M059J (cell line): Measurements from ENCODE around the gene RNASEL. TPM values are rescaled to one million over a fixed set of nuclear protein-coding genes. Genes with fewer than 3 reads are reported as not detected.

Experiments
- DNase-seq: peaks from one replicate; pipeline ENCODE4 v3.0.0-alpha.2; 2012; ENCODE audit warnings: low read depth
- total RNA-seq: library from RNA; depleted of rRNA; stranded (reverse); fragments of >200 nt; shearing (Covaris generic); gene quantifications from 2 replicates; pipeline ENCODE4 v1.2.3, GENCODE V29; 2014

The RNASEL gene
- total RNA-seq, 1 experiment from 2014 or later = 12.5 TPM

- no peak for DNase-seq
These were observed 32.0 kb upstream of the RNASEL start for GRCh38 chr1:182620924-182621585.

GRCh38 chr1:182617734-182618351, 28.8 kb upstream of the RNASEL start:
- DNase-seq = peak; percentile 36

- no peak for DNase-seq
These were observed 28.0 kb upstream of the RNASEL start for GRCh38 chr1:182617014-182617429.

- peak; percentile 42 for DNase-seq
These were observed 27.3 kb upstream of the RNASEL start for GRCh38 chr1:182616130-182617013.

- DNase-seq = peak; percentile 42
These were observed 26.5 kb upstream of the RNASEL start for GRCh38 chr1:182615468-182616129.

GRCh38 chr1:182614796-182615454, 25.9 kb upstream of the RNASEL start:
- peak; percentile 86 for DNase-seq

- no peak for DNase-seq
These were observed 22.7 kb upstream of the RNASEL start for GRCh38 chr1:182611787-182612186.

GRCh38 chr1:182611326-182611725, 22.3 kb upstream of the RNASEL start:
- no peak for DNase-seq

GRCh38 chr1:182610606-182611194, 21.6 kb upstream of the RNASEL start:
- DNase-seq = no peak

GRCh38 chr1:182608845-182609610, 20.0 kb upstream of the RNASEL start:
- peak; percentile 49 for DNase-seq

GRCh38 chr1:182608236-182608635, 19.2 kb upstream of the RNASEL start:
- no peak for DNase-seq

- no peak for DNase-seq
These were observed 18.5 kb upstream of the RNASEL start for GRCh38 chr1:182607566-182607965.

GRCh38 chr1:182604175-182605164, 15.4 kb upstream of the RNASEL start, which contains the start of gene RGS16:
Gene RGS16 (minus strand): TSS chr1:182604389. CDS start chr1:182604259, 130 bp downstream.
- peak; percentile 62 for DNase-seq

GRCh38 chr1:182603646-182604174, 14.7 kb upstream of the RNASEL start:
- DNase-seq = no peak

- DNase-seq = no peak
These were observed 14.0 kb upstream of the RNASEL start for GRCh38 chr1:182602935-182603645.

- DNase-seq = no peak
These were observed 12.9 kb upstream of the RNASEL start for GRCh38 chr1:182601913-182602312.

GRCh38 chr1:182601416-182601786, 12.3 kb upstream of the RNASEL start:
- DNase-seq = peak; percentile 76
